Effector memory CD8-positive, alpha-beta T cell (primary cell): ENCODE data around the gene KCNH2.
"Not testable (repeated sequence)": the region's sequence is repeated elsewhere in the genome, so short reads cannot be mapped to it uniquely, and the experiment has no call there.

Source experiments
- ATAC-seq: fragments of 150-1000 bp; cut with Tn5 transposase; replicated peaks from 2 replicates; pipeline ENCODE4 v1.10.0; 2021; ENCODE audit warnings: mild to moderate bottlenecking, moderate library complexity
- DNase-seq, 3 experiments: peaks; one replicate each; pipeline ENCODE4 v3.0.0; 2021
- H3K27ac Mint-ChIP-seq, 2 donors: one replicate each; pipeline ENCODE4 v1.8.0; 2022; ENCODE audit warnings: mild to moderate bottlenecking in 2 of 2, mixed read lengths in 2 of 2, moderate library complexity in 2 of 2
- H3K27me3 Mint-ChIP-seq, 2 donors: one replicate each; pipeline ENCODE4 v1.8.0; 2022; ENCODE audit warnings: mixed read lengths in 2 of 2
- H3K36me3 Mint-ChIP-seq: one replicate; pipeline ENCODE4 v1.8.0; 2022; ENCODE audit warnings: mild to moderate bottlenecking, moderate library complexity, mixed read lengths; ENCODE audit not compliant: insufficient read depth
- H3K4me1 Mint-ChIP-seq, 2 donors: one replicate each; pipeline ENCODE4 v1.8.0; 2022; ENCODE audit warnings: low read depth in 2 of 2, mixed read lengths in 2 of 2
- H3K4me3 Mint-ChIP-seq, 2 donors: one replicate each; pipeline ENCODE4 v1.8.0; 2022; ENCODE audit warnings: mild to moderate bottlenecking in 2 of 2, mixed read lengths in 2 of 2, moderate library complexity in 2 of 2
- H3K9me3 Mint-ChIP-seq, 2 donors: one replicate each; pipeline ENCODE4 v1.8.0; 2022; ENCODE audit warnings: mixed read lengths in 2 of 2

Gene KCNH2

GRCh38 chr7:151016942-151017341 is 38.8 kb upstream of the KCNH2 start:
- ATAC-seq (no peak), DNase-seq (no peak)
- peaks cover 33 to 42% of the 10 kb centered on the region in 2 donors for H3K27me3 Mint-ChIP-seq
- H3K4me3 Mint-ChIP-seq: no peak overlapping the region
- no peaks in the 10 kb centered on the region for H3K9me3 Mint-ChIP-seq
- H3K4me1 Mint-ChIP-seq: peaks cover 39 to 44% of the 10 kb centered on the region in 2 donors
- peak overlapping the region; percentile 61 to 77 for H3K27ac Mint-ChIP-seq
- peaks cover 31% of the 10 kb centered on the region for H3K36me3 Mint-ChIP-seq

GRCh38 chr7:151016505-151016904 is 38.4 kb upstream of the KCNH2 start:
- H3K27me3 Mint-ChIP-seq: peaks cover 29 to 38% of the 10 kb centered on the region in 2 donors
- peaks cover 44 to 48% of the 10 kb centered on the region in 2 donors for H3K4me1 Mint-ChIP-seq

GRCh38 chr7:151015967-151016366 is 37.8 kb upstream of the KCNH2 start:
- peak overlapping the region; percentile 97 to 98 for H3K27ac Mint-ChIP-seq
- DNase-seq (no peak), ATAC-seq (no peak)
- H3K36me3 Mint-ChIP-seq: peaks cover 37% of the 10 kb centered on the region
- peaks cover 24 to 32% of the 10 kb centered on the region in 2 donors for H3K27me3 Mint-ChIP-seq
- no peaks in the 10 kb centered on the region for H3K9me3 Mint-ChIP-seq
- H3K4me3 Mint-ChIP-seq: no peak overlapping the region
- H3K4me1 Mint-ChIP-seq: peaks cover 46 to 49% of the 10 kb centered on the region in 2 donors

More at GRCh38 chr7:151016505-151016904, 38.4 kb upstream of the KCNH2 start:
- no peak for ATAC-seq
- peaks cover 35% of the 10 kb centered on the region for H3K36me3 Mint-ChIP-seq
- H3K9me3 Mint-ChIP-seq: no peaks in the 10 kb centered on the region
- DNase-seq: no peak
- H3K27ac Mint-ChIP-seq: peak overlapping the region; percentile 61 to 77
- H3K4me3 Mint-ChIP-seq: no peak overlapping the region

GRCh38 chr7:151014950-151015349 is 36.8 kb upstream of the KCNH2 start:
- H3K9me3 Mint-ChIP-seq: no peaks in the 10 kb centered on the region
- peaks cover 55 to 57% of the 10 kb centered on the region in 2 donors for H3K4me1 Mint-ChIP-seq
- H3K4me3 Mint-ChIP-seq: peak overlapping the region; percentile 84 to 89
- ATAC-seq (no peak), DNase-seq (no peak)
- H3K27ac Mint-ChIP-seq: peak overlapping the region; percentile 97 to 98
- H3K27me3 Mint-ChIP-seq: peaks cover 14 to 22% of the 10 kb centered on the region in 2 donors
- peaks cover 40% of the 10 kb centered on the region for H3K36me3 Mint-ChIP-seq

GRCh38 chr7:151013733-151014497 is 35.8 kb upstream of the KCNH2 start:
- H3K36me3 Mint-ChIP-seq: peaks cover 40% of the 10 kb centered on the region
- peak overlapping the region; percentile 84 to 89 for H3K4me3 Mint-ChIP-seq
- peaks cover 5 to 12% of the 10 kb centered on the region in 2 donors for H3K27me3 Mint-ChIP-seq
- H3K27ac Mint-ChIP-seq: peak overlapping the region; percentile 97 to 98
- no peaks in the 10 kb centered on the region for H3K9me3 Mint-ChIP-seq
- ATAC-seq: peak; percentile 75
- H3K4me1 Mint-ChIP-seq: peaks cover 50 to 52% of the 10 kb centered on the region in 2 donors
- peak; percentile 89 to 96 (median 95) for DNase-seq

GRCh38 chr7:151013356-151013732 is 35.2 kb upstream of the KCNH2 start:
- peaks cover 51 to 53% of the 10 kb centered on the region in 2 donors for H3K4me1 Mint-ChIP-seq
- ATAC-seq (no peak), DNase-seq (no peak)
- H3K4me3 Mint-ChIP-seq: peak overlapping the region; percentile 84 to 89
- H3K36me3 Mint-ChIP-seq: peaks cover 38% of the 10 kb centered on the region
- peaks cover 2 to 6% of the 10 kb centered on the region in 2 donors for H3K27me3 Mint-ChIP-seq
- peak overlapping the region; percentile 97 to 98 for H3K27ac Mint-ChIP-seq
- H3K9me3 Mint-ChIP-seq: no peaks in the 10 kb centered on the region

GRCh38 chr7:151012911-151013347 is 34.8 kb upstream of the KCNH2 start:
- DNase-seq (no peak), ATAC-seq (no peak)
- Mint-ChIP-seq H3K4me3 (peak overlapping the region; percentile 26 to 46), H3K27me3 (peaks cover 0 to 2% of the 10 kb centered on the region in 2 donors), H3K9me3 (no peaks in the 10 kb centered on the region), H3K4me1 (peaks cover 51 to 54% of the 10 kb centered on the region in 2 donors), H3K36me3 (peaks cover 34% of the 10 kb centered on the region), H3K27ac (peak overlapping the region; percentile 97 to 98)

- peaks cover 34% of the 10 kb centered on the region for H3K36me3 Mint-ChIP-seq
- peak overlapping the region; percentile 26 to 46 for H3K4me3 Mint-ChIP-seq
- H3K4me1 Mint-ChIP-seq: peaks cover 54 to 56% of the 10 kb centered on the region in 2 donors
- peak overlapping the region; percentile 97 to 98 for H3K27ac Mint-ChIP-seq
- no peaks in the 10 kb centered on the region for H3K27me3 Mint-ChIP-seq
- no peak for ATAC-seq
- no peaks in the 10 kb centered on the region for H3K9me3 Mint-ChIP-seq
- DNase-seq: no peak
Observed at GRCh38 chr7:151012031-151012692, 34.0 kb upstream of the KCNH2 start.

GRCh38 chr7:151011616-151012015 is 33.5 kb upstream of the KCNH2 start:
- Mint-ChIP-seq H3K27ac (peak overlapping the region; percentile 97 to 98), H3K4me1 (peaks cover 55% of the 10 kb centered on the region in 2 donors), H3K4me3 (peak overlapping the region; percentile 26 to 46), H3K36me3 (peaks cover 33% of the 10 kb centered on the region)
- not testable (repeated sequence) for H3K27me3 Mint-ChIP-seq, H3K9me3 Mint-ChIP-seq, ATAC-seq, DNase-seq

- Mint-ChIP-seq H3K27me3 (no peaks in the 10 kb centered on the region), H3K9me3 (no peaks in the 10 kb centered on the region), H3K27ac (peak overlapping the region; percentile 97 to 98), H3K36me3 (peaks cover 30% of the 10 kb centered on the region), H3K4me1 (peaks cover 53 to 55% of the 10 kb centered on the region in 2 donors), H3K4me3 (peak overlapping the region; percentile 55 to 65)
- ATAC-seq: no peak
- no peak for DNase-seq
Observed at GRCh38 chr7:151011097-151011409, 32.9 kb upstream of the KCNH2 start.

GRCh38 chr7:151010307-151011096 is 32.4 kb upstream of the KCNH2 start:
- Mint-ChIP-seq H3K36me3 (peaks cover 30% of the 10 kb centered on the region), H3K4me3 (peak overlapping the region; percentile 55 to 65), H3K27ac (peak overlapping the region; percentile 97 to 98), H3K9me3 (no peaks in the 10 kb centered on the region), H3K4me1 (peaks cover 51 to 53% of the 10 kb centered on the region in 2 donors), H3K27me3 (no peaks in the 10 kb centered on the region)
- ATAC-seq: peak; percentile 16
- DNase-seq: peak in 2 of 3 experiments; percentile 29 to 34

GRCh38 chr7:151010037-151010306 is 31.9 kb upstream of the KCNH2 start:
- no peaks in the 10 kb centered on the region for H3K27me3 Mint-ChIP-seq
- no peak for DNase-seq
- peak overlapping the region; percentile 55 to 65 for H3K4me3 Mint-ChIP-seq
- peaks cover 47% of the 10 kb centered on the region in 2 donors for H3K4me1 Mint-ChIP-seq
- ATAC-seq: no peak
- no peaks in the 10 kb centered on the region for H3K9me3 Mint-ChIP-seq
- peak overlapping the region in 1 of 2 donors; percentile 97 for H3K27ac Mint-ChIP-seq
- H3K36me3 Mint-ChIP-seq: peaks cover 29% of the 10 kb centered on the region

- ATAC-seq: no peak
- no peaks in the 10 kb centered on the region for H3K27me3 Mint-ChIP-seq
- DNase-seq: no peak
- H3K9me3 Mint-ChIP-seq: no peaks in the 10 kb centered on the region
- H3K27ac Mint-ChIP-seq: peak overlapping the region; percentile 82 to 97
- H3K4me3 Mint-ChIP-seq: peak overlapping the region in 1 of 2 donors; percentile 75
- H3K36me3 Mint-ChIP-seq: peaks cover 24% of the 10 kb centered on the region
- H3K4me1 Mint-ChIP-seq: peaks cover 42 to 46% of the 10 kb centered on the region in 2 donors
Observed at GRCh38 chr7:151009327-151010036, 31.4 kb upstream of the KCNH2 start.
